Kidney glomerular epithelial cell (primary cell): ENCODE measurements around the gene MAP3K15.

Experiments
- DNase-seq: peaks from one replicate; lab custom pipeline; 2025; lab: John Stamatoyannopoulos, UW

The MAP3K15 gene

GRCh38 chrX:19389227-19389845 lies 126.0 kb downstream of the MAP3K15 start:
- no peak for DNase-seq

DNA sequence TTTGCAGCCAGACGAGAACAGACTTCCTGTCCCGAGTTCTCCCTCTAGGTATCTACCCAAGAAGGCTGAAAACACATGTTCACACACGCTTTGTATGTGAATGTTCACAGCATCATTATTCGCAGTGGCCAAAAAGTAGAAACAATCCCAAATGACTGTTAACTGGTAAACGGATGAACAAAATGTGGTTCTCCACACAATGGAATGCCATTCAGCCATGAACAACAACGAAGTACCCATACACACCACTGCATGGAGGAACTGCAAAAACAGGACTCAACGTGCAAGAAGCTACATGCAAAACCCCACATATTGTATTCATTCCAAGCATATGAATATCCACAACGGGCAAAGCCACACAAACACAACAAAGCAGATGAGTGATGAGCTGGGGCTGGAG lies 126.6 kb downstream of the MAP3K15 start:
- DNase-seq = no peak

DNA sequence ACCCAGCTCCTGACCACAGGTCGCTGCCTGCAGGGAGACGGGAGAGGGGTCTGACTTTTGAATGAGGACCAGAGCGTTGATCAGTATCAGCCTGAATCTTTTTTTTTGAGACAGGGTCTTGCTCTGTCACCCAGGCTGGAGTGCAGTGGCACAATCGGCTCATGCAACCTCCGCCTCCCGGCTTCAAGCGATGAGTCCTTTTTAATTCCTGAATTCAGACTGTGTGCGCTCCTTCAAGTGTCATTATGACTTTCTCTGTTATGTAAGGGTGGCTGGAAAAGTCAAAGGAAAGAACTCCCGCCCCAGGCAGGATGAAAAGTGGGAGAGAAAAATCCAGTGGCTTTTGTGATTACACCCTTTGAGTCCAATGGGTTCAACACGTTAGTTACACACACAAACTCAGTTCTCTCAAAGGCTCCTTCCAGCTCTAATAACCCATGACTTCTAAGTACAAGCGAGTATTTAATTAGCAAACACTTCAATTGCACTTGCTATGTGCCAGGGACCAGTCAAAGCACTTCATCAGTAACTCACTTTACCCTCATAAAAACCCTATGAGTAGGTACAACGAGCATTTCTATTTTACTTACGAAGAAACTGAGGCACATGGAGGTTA lies 127.1 kb downstream of the MAP3K15 start:
- DNase-seq = no peak

GRCh38 chrX:19386679-19387078 lies 128.6 kb downstream of the MAP3K15 start:
- DNase-seq = no peak

DNA sequence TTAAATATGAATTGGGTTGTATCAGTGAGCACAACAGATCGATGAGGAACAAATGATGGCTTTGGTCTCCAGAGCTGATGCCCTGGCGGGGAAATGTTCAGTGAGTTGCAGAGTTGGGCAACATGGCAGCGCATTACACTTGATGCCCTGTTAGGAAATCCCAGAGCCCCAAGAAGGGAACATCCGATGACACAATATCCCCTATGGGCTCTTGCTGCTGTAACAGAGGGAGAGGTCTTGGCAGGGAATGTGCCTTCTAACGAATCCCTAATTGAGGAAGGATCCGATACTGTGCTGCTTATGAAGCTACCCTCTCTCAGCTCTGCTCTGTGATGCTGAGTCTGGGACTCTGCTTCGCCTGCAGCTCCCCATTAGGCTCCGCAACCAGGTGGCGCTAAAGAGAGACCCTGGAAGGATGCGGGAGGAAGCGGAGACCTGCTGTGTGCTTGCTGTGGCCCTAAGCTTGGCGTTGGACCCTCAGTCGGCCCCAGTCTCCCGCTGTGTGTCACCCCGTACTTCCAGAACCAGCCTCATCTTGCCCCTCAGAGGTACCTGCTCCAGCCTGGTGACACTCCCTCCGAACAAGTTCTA lies 132.7 kb downstream of the MAP3K15 start:
- peak; percentile 1 for DNase-seq

- DNase-seq = no peak
Measured at GRCh38 chrX:19381326-19381725, 134.0 kb downstream of the MAP3K15 start.

GRCh38 chrX:19377799-19378198 lies 137.5 kb downstream of the MAP3K15 start:
- no peak for DNase-seq

DNA sequence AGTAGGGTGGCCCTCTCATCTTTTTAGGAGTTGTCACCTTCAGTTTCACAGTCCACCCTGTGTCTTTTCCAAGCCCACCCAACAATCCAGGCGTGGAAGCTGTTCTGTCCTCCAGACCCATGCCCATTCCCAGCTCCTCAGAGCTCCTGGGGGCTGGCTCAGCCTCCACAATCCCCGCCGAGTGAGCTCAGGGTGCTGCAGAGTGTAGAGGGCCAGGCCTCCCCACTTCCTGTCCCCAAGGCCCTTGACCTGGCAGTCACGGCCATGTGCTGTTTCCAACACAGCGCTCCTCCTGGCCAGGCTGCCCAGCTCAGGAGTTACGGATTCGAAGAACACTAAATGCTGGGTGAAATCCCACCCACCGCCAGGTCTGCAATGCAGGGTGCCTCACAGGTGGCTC lies 139.8 kb downstream of the MAP3K15 start:
- no peak for DNase-seq

- no peak for DNase-seq
Measured at GRCh38 chrX:19373351-19373891, 141.9 kb downstream of the MAP3K15 start.

DNA sequence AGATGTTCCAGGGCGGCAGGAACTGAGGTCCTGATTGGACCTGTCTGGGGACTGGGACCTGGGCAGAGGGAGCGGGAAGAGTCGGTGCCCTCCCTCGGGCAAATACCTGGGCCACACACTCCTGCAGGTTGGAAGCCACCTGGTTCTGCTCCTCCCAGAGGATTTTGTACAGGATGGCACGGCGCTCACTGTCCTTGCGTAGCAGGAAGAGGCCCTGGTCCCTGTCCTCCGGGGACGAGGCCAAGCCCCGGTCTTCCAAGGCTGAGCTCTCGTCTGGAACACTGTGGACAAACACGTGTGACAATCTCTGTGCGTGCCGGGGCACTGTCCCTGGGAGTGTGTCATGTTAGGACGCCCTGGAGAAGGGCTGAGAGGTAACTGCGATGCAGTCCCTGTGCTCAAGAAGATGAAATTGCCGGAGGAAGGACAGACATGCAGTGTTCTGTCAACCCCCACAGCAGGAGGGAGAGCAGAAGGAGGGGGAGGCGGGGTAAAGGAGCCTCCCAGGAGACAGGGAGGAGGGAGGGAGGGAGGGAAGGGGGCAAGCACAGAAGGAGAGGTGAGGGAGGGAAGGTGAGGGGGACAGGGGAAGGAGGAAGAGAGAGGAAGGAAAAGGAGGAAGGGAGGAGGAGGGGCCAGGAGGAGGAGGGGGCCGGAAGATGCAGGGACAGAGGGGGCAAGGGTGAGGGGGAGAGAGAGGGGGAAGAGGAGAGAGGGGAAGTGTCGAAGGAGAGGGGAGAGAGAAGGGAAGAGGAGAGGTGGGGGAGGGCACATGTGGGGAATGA lies 142.6 kb downstream of the MAP3K15 start:
- DNase-seq = no peak

GRCh38 chrX:19372170-19372546 lies 143.2 kb downstream of the MAP3K15 start:
- peak; percentile 19 for DNase-seq

DNA sequence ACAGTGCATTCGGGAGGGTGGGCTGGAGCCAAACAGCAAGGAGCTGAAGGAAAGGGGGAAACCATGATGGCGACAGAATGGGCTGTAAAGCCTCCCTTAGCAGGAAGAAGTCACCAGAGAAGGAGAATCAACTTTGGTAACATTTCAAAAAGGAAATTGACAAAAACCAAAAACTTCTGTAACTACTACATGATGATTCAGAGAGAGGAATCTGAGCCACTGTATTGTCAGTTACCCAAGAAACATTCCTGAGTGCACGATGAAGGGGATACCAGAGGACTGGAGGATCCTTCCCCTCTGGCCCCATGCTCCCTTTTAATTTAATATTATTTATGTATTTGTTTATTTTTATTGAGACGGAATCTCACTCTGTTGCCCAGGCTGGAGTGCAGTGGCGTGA lies 145.2 kb downstream of the MAP3K15 start:
- no peak for DNase-seq

GRCh38 chrX:19368576-19368975 lies 146.7 kb downstream of the MAP3K15 start:
- DNase-seq = no peak

DNA sequence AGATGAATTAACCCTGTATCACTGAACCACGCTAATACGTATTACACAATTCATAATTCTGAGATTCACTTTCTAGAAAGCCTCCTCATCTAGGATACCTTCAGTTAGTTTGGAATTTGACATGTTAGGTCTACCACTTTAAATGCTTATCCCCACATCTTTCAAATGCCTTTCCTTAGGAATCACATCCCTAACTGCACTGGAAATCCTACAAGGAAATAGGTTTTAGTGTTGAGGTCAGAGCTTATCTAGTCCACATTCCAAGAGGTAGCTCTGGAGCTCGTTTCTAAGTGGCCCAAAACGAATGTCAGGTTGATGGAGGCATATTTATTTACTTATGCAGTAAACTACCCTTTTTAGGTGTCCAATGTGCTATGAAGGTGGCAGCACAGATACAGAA lies 153.6 kb downstream of the MAP3K15 start:
- DNase-seq = no peak

DNA sequence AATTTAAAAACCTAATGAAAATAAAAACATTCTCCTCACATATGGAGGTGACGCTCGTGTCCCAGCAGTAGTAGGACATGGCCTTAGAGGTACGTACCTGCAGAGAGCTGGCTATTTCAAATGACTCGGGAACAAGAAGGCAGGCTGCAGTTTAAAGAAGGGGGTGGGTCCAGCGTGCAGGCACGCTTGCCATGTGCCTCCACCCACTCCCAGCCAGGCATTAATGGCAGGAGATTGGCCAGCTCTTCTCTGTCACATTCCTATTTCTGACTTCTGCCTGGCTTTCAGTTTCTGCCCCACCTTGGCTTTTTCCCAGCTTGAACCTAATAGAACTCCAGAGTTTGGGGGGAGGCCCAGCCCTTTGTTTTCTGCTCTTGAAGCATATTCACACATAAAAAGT lies 154.4 kb downstream of the MAP3K15 start:
- DNase-seq = no peak

DNA sequence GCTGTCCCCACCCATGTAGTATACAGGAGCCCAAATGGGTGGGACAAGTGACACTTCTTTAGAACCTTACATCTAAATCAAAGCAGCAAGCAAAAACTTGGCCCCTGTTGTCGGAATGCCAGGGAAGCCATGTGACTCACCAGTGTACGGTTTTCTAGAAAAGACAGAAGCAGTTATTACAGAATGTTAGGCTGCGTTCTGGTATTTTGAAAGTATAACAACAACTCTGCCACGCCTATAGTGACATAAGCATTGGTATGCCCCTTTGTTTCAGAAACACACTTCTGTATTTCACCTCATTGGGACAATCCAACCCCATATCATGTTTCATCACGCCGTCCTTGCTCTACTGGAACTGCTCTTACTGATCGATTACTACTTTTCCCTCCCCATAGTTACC lies 156.8 kb downstream of the MAP3K15 start:
- no peak for DNase-seq

DNA sequence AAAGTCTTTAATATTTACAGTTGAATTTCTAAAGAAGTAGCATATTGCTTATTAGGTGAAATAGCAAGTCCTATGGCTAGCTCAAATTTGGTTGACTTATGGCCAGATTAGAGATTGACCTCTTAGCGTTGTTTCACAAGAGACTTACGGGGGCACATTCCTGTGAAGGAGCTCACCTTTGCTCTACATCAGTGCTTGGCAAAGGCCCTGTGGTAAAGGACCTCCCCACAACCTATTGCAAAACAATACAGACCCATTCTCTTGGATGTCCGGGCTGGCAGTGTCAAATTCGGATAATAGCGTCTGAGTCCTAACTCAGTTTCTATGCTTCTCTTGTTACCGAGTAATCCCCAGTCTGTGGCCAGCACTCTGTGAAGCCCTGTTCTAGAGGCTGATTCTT lies 160.7 kb downstream of the MAP3K15 start:
- DNase-seq = no peak

DNA sequence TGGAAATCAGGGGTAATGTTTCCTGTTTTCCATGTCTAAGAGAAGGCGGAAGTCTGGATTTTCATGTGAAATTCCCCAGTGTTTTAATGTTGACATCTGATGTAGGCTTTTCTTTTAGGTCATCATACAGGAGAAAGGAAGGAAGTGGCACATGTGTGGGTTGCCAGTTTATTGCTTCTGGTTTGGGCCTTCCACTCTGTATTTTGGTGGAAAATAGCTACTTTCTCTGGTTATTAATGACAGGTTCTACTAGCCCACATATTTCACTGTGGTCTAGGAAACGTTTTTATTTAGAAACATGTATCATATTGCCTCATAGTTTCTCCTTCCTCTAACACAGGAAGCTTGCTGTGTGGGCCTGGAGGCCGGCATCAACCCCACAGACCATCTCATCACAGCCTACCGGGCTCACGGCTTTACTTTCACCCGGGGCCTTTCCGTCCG lies 164.3 kb downstream of the MAP3K15 start:
- no peak for DNase-seq

DNA sequence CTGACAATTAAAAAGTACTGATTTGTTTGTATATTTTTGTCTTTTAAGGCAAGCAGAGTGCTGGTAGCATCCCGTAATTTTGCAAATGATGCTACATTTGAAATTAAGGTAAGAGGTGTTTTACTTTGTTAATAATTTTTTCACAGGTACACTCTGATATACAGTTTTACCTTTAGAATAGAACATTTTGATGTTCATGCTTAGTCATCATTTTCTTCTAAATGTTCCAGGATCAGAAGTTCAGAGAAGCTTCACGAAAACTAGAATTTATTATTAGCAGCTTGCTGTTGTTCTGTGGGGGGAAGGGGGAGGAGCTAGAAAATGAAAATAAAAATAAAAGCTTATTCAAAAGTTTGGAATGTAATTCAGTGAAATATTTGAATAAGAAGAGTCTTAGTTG lies 166.0 kb downstream of the MAP3K15 start:
- no peak for DNase-seq

- DNase-seq = no peak
Measured at GRCh38 chrX:19347916-19348315, 167.4 kb downstream of the MAP3K15 start.

DNA sequence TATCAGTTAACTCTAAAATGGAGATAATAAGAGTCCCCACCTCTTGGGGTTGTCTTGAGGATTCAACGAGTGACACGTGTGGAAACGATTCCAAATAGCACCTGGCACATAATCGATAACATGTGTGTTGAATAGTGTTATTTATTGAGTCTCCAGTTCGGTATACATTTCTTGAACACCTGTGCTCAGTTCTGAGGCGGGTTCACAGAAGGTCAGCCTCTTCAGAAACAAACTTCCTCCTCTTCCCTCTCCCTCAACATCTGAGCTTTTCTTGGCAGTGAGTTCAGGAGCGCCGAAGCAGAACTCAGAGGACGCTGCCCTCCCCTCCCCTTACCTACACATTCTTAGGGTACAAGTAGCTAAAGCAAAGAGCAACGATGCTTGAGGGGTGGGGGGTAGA lies 170.6 kb downstream of the MAP3K15 start:
- DNase-seq = no peak

DNA sequence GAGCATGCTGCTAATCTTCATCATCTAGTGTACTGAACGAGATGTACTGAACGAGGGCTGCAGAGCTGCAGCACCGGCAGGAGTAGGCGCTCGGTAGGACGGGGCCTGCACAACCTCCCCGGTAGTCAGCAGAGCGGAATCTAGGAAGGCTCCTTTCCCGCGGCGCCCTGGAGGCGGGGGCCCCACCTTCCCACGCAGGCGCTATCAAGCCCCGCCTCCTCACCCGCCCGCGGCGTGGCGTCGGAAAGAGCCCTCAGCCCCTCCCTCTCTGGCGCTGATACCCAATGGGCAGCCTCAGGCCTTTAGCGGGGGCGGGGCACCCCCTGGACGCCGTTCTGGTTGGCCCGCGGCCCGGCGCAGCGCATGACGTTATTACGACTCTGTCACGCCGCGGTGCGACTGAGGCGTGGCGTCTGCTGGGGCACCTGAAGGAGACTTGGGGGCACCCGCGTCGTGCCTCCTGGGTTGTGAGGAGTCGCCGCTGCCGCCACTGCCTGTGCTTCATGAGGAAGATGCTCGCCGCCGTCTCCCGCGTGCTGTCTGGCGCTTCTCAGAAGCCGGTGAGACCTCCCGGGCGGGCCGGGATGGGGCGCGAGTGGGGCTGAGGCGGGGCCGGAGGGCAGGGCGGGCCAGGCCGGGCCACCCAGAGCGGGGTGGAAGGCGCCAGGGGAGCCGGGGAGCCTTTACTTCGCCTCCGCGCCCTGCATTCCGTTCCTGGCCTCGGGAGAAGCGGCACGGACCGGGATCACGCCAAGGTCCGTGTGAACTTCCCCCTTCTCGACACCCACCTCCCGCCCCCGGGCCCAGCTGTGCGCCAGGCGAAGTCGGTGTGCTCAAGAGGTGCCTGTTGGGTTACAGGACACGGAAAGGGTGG lies 171.5 kb downstream of the MAP3K15 start, which contains the start of gene PDHA1:
Gene PDHA1 (plus strand): TSS at position 393 of the 874 bp plus-strand sequence. CDS start 111 bp downstream, at position 504.
- DNase-seq = peak; percentile 78
